Hindlimb muscle (tissue), 1 donor: Measurements from ENCODE around the gene TTC29. TPM values are rescaled to one million over a fixed set of nuclear protein-coding genes. Genes with fewer than 3 reads are reported as not detected.
"Not testable (repeated sequence)": the region's sequence is repeated elsewhere in the genome, so short reads cannot be mapped to it uniquely, and the experiment has no call there.

Experiments used
- DNase-seq: peaks from one replicate; pipeline ENCODE4 v3.0.0-alpha.2; 2013
- polyA plus RNA-seq: library from polyadenylated mRNA; unstranded; fragments of 120-200 nt; gene quantifications from one replicate; pipeline ENCODE4 v1.2.1, GENCODE V29; 2013; ENCODE audit not compliant: insufficient read length

TTC29 gene
- polyA plus RNA-seq, 1 donor = not detected

- DNase-seq = no peak
Observed at GRCh38 chr4:146852360-146852759, 93.3 kb downstream of the TTC29 start.

- DNase-seq = no peak
Observed at GRCh38 chr4:146847345-146847744, 98.3 kb downstream of the TTC29 start.

- no peak for DNase-seq
Observed at GRCh38 chr4:146846882-146847281, 98.8 kb downstream of the TTC29 start.

GRCh38 chr4:146844761-146845160, 100.9 kb downstream of the TTC29 start:
- no peak for DNase-seq

GRCh38 chr4:146842876-146843275, 102.8 kb downstream of the TTC29 start:
- DNase-seq = no peak

- DNase-seq = no peak
Observed at GRCh38 chr4:146840731-146841130, 104.9 kb downstream of the TTC29 start.

- DNase-seq = no peak
Observed at GRCh38 chr4:146835096-146835495, 110.6 kb downstream of the TTC29 start.

GRCh38 chr4:146834263-146835034, 111.2 kb downstream of the TTC29 start:
- DNase-seq = no peak

GRCh38 chr4:146833530-146833929, 112.1 kb downstream of the TTC29 start:
- DNase-seq = no peak

GRCh38 chr4:146822980-146823379, 122.7 kb downstream of the TTC29 start:
- not testable (repeated sequence) for DNase-seq

- DNase-seq = no peak
Observed at GRCh38 chr4:146814750-146815149, 130.9 kb downstream of the TTC29 start.

- no peak for DNase-seq
Observed at GRCh38 chr4:146795711-146796110, 150.0 kb downstream of the TTC29 start.

- DNase-seq = no peak
Observed at GRCh38 chr4:146793727-146794126, 151.9 kb downstream of the TTC29 start.

- no peak for DNase-seq
Observed at GRCh38 chr4:146791439-146791838, 154.2 kb downstream of the TTC29 start.

GRCh38 chr4:146790515-146790914, 155.1 kb downstream of the TTC29 start:
- no peak for DNase-seq

GRCh38 chr4:146787731-146788130, 157.9 kb downstream of the TTC29 start:
- no peak for DNase-seq

GRCh38 chr4:146776691-146777090, 169.0 kb downstream of the TTC29 start:
- DNase-seq = no peak

- DNase-seq = no peak
Observed at GRCh38 chr4:146763560-146763959, 182.1 kb downstream of the TTC29 start.

- peak; percentile 10 for DNase-seq
Observed at GRCh38 chr4:146762016-146762415, 183.6 kb downstream of the TTC29 start.

GRCh38 chr4:146742416-146742815, 203.2 kb downstream of the TTC29 start:
- DNase-seq = peak; percentile 3

- no peak for DNase-seq
Observed at GRCh38 chr4:146739182-146739581, 206.5 kb downstream of the TTC29 start.

- DNase-seq = not testable (repeated sequence)
Observed at GRCh38 chr4:146723519-146723918, 222.1 kb downstream of the TTC29 start.

- no peak for DNase-seq
Observed at GRCh38 chr4:146709956-146710355, 235.7 kb downstream of the TTC29 start.

GRCh38 chr4:146699910-146700309, 245.8 kb downstream of the TTC29 start:
- no peak for DNase-seq
